Fibroblast of villous mesenchyme (primary cell): ENCODE measurements around the gene GPR155. TPM values are rescaled to one million over a fixed set of nuclear protein-coding genes. Genes with fewer than 3 reads are reported as not detected.
A peak's percentile ranks its signal among the peaks of the same experiment; 100 is the strongest.

ENCODE experiments used
- DNase-seq: peaks from one replicate; pipeline ENCODE4 v3.0.0-alpha.2; 2010; ENCODE audit warnings: low read depth
- H3K4me3 ChIP-seq: 2 replicates; pipeline ENCODE4 v1.5.1; 2011; ENCODE audit warnings: low read depth, mild to moderate bottlenecking, low read length
- total RNA-seq: library from RNA; depleted of rRNA; stranded (reverse); fragments of >200 nt; gene quantifications from 2 replicates; pipeline ENCODE4 v1.2.3, GENCODE V29; 2012
- TF ChIP-seq, protein P1 (sequence below): IDR thresholded peaks from 2 replicates; pipeline ENCODE4 v1.5.1; 2012; ENCODE audit warnings: low read depth, mild to moderate bottlenecking, low read length; ENCODE audit not compliant: insufficient read depth

The GPR155 gene
- total RNA-seq, 1 donor: 3.9 TPM

- no peak overlapping the region for H3K4me3 ChIP-seq
- DNase-seq: no peak
- TF ChIP-seq, protein P1, sequence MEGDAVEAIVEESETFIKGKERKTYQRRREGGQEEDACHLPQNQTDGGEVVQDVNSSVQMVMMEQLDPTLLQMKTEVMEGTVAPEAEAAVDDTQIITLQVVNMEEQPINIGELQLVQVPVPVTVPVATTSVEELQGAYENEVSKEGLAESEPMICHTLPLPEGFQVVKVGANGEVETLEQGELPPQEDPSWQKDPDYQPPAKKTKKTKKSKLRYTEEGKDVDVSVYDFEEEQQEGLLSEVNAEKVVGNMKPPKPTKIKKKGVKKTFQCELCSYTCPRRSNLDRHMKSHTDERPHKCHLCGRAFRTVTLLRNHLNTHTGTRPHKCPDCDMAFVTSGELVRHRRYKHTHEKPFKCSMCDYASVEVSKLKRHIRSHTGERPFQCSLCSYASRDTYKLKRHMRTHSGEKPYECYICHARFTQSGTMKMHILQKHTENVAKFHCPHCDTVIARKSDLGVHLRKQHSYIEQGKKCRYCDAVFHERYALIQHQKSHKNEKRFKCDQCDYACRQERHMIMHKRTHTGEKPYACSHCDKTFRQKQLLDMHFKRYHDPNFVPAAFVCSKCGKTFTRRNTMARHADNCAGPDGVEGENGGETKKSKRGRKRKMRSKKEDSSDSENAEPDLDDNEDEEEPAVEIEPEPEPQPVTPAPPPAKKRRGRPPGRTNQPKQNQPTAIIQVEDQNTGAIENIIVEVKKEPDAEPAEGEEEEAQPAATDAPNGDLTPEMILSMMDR: no peak
These were observed 37.7 kb upstream of the GPR155 start for GRCh38 chr2:174524527-174524926.

GRCh38 chr2:174522553-174522952 lies 35.7 kb upstream of the GPR155 start:
- H3K4me3 ChIP-seq: no peak overlapping the region
- DNase-seq: peak; percentile 15
- TF ChIP-seq, protein P1: peak; percentile 29

DNA sequence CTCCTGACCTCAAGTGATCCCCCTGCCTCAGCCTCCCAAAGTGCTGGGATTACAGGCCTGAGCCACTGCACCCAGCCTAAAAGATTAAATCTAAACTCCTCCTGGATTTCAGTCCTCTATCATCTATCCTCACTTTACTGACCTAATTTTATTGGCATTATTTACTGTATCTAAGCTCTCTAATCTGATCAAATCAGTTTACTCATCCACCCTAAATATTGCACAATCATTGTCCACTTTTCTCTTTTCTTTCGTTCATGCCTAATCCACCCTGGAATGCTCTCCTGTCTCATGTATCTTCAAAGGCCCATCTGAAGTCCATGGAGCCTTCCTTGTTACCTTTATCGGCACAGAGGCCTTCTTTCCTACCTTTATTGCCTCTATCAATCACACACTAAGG lies 31.6 kb upstream of the GPR155 start:
- DNase-seq: peak; percentile 27
- TF ChIP-seq, protein P1: no peak
- H3K4me3 ChIP-seq: no peak overlapping the region

DNA sequence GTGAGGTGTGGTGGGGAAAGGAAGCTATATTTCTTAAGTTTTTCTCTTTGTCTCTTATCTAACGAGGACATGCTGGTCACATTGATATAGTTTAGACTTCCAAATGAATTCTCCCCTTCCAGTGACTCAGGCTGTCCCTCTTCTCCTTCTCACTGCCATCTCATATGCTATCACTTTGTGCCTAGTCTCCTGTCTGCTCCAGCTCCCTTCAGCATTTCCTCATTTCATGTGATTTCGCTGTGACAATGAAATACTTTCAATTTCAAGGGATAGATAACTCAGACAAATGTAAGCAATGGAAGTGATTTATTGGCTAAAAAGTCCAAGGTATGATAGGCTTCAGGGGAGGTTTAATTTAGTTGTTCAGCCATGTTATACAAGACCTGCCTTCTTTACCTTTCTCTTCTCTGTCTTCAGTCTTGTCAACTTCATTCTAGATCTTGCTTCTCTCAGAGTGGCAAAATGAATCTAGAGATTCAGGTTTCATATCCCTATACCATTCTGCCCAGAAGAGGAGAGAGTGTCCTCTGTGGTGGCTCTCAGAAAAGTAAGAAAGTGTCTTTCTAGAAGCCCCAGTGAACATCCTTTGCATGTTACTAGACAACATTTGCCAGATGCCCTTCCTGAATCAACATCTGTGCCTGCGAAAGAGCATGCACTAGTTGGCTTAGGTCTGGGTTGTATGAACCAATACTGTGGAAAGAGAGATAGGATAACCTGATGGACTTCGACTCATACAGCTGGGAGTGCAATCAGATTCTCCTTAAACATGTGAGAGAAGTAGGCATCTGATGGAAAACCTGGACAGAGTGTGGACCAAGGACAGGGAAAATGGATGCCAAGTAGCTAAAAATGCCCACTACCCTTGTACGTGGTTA lies 29.9 kb upstream of the GPR155 start:
- TF ChIP-seq, protein P1: no peak
- no peak for DNase-seq
- H3K4me3 ChIP-seq: no peak overlapping the region

DNA sequence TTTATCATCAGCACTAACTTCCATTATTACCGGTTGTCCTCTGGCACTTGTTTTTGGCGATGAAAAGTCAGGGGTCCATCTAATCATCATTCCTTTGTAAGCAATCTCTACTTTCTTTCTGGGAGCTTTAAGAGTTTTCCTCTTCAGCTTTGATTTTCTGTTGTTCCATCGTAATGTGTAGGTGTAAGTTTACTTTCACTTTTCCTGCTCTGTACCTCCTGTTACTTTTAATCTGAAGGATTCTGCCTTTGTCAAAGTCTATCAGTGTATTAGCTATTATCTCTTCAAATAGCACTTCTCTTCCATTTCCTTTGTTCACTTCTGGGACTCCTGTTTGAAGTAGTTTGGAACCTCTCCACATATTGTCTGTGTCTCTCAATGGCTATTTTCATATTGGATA lies 25.5 kb upstream of the GPR155 start:
- TF ChIP-seq, protein P1: no peak
- no peak overlapping the region for H3K4me3 ChIP-seq
- DNase-seq: no peak

DNA sequence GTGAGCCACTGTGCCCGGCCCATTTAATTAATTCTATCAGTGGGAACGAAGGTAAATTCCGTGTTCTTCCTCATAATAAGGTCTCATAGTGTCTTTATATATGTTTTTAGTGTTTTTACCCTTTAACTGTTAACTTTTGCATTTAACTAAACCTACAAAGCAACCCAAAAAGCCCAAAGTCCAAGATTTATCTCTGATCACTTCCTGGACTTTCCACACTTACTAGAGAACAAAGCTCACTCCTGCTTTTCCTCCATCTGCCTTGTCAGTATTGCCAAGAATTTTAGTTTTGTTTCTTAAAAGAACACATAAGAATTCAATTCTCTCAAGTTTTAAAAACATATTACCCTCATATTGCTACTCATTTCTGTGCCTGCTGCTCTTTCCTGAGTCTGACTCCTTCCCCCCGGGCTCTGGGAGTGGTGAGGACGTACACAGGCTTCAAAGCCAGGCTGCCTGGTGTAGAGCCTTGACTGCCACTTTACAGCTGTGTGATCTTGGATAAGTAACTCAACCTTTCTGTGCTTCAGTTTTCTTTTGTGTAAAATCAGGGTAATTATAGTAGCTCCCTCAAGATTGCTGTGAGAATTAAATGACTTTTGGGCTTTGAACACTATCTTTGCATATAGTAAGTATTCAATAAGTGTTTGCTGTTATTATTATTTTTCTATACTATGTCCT lies 24.9 kb upstream of the GPR155 start:
- H3K4me3 ChIP-seq: no peak overlapping the region
- TF ChIP-seq, protein P1: no peak
- DNase-seq: no peak
